Osteoblast (primary cell): Measurements from ENCODE around the gene NLGN1. TPM values are rescaled to one million over a fixed set of nuclear protein-coding genes. Genes with fewer than 3 reads are reported as not detected.

ENCODE experiments used
- DNase-seq: peaks from one replicate; pipeline ENCODE4 v3.0.0; 2011; ENCODE audit warnings: low spot score, mixed read lengths; ENCODE audit not compliant: insufficient read length; ENCODE audit errors: missing footprints
- H2AFZ ChIP-seq: 2 replicates; pipeline ENCODE4 v1.6.0; 2011; ENCODE audit warnings: mild to moderate bottlenecking, low read length
- H3K27ac ChIP-seq: 2 replicates; pipeline ENCODE4 v1.5.1; 2011; ENCODE audit warnings: mild to moderate bottlenecking, low read depth, low read length, moderate library complexity
- H3K27me3 ChIP-seq: 2 replicates; pipeline ENCODE4 v1.6.0; 2012; ENCODE audit warnings: mild to moderate bottlenecking, control low read depth, inconsistent platforms, low read length, moderate library complexity; ENCODE audit not compliant: insufficient read depth
- H3K36me3 ChIP-seq: 2 replicates; pipeline ENCODE4 v1.5.1; 2011; ENCODE audit warnings: mild to moderate bottlenecking, low read length, control low read depth, moderate library complexity; ENCODE audit not compliant: insufficient read depth
- H3K4me1 ChIP-seq: 2 replicates; pipeline ENCODE4 v1.5.1; 2011; ENCODE audit warnings: mild to moderate bottlenecking, low read length, control low read depth, moderate library complexity; ENCODE audit not compliant: insufficient read depth
- H3K4me2 ChIP-seq: 2 replicates; pipeline ENCODE4 v1.6.0; 2011; ENCODE audit warnings: mild to moderate bottlenecking, low read length; ENCODE audit not compliant: insufficient read depth
- H3K4me3 ChIP-seq: fragments of 200-600 bp; sonication (generic); 3 replicates; pipeline ENCODE4 v1.5.1; 2012; ENCODE audit warnings: mild to moderate bottlenecking, low read length, inconsistent platforms; ENCODE audit not compliant: insufficient read depth
- H3K79me2 ChIP-seq: 2 replicates; pipeline ENCODE4 v1.6.0; 2012; ENCODE audit warnings: mild to moderate bottlenecking, low read length, control low read depth, inconsistent platforms; ENCODE audit not compliant: insufficient read depth
- H3K9me3 ChIP-seq: 2 replicates; pipeline ENCODE4 v1.5.1; 2011; ENCODE audit warnings: low read depth, low read length, control low read depth
- H4K20me1 ChIP-seq: 2 replicates; pipeline ENCODE4 v1.6.0; 2012; ENCODE audit warnings: mild to moderate bottlenecking, low read length, control low read depth; ENCODE audit not compliant: insufficient read depth
- total RNA-seq: library from RNA; depleted of rRNA; stranded (reverse); fragments of >200 nt; gene quantifications from 2 replicates; pipeline ENCODE4 v1.2.3, GENCODE V29; 2012
- TF ChIP-seq, protein P1 (sequence below): IDR thresholded peaks from 2 replicates; pipeline ENCODE4 v1.5.1; 2011; ENCODE audit warnings: mild to moderate bottlenecking, low read depth, low read length, moderate library complexity; ENCODE audit errors: extremely low read depth

The NLGN1 gene
- total RNA-seq, 1 donor = 9.0 TPM

DNA sequence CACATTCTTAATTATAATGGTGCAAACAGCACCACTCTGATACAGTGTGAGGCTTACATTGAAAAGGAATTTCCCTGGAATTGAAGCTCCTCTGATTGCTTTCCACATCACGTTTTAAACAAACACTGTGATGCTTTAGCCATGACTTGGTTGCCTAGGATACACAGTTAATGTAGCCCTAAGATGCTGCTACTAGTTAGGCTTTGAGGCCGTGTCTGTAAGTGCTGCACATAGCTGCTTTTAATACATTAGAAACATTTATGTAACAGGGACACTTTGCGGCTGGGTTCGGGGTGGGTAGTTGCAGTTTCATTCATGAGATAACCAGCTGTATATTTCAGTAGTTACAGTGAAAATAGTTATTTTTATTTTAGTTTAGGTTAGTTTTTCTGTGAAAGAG lies 334.7 kb downstream of the NLGN1 start:
- H3K27me3 ChIP-seq = no peaks in the 10 kb centered on the region
- no peaks in the 10 kb centered on the region for H4K20me1 ChIP-seq
- H3K4me2 ChIP-seq = no peak overlapping the region
- no peaks in the 10 kb centered on the region for H3K9me3 ChIP-seq
- H2AFZ ChIP-seq = peak overlapping the region; percentile 28
- no peak overlapping the region for H3K4me3 ChIP-seq
- no peak overlapping the region for H3K27ac ChIP-seq
- H3K4me1 ChIP-seq = no peaks in the 10 kb centered on the region
- TF ChIP-seq, protein P1, sequence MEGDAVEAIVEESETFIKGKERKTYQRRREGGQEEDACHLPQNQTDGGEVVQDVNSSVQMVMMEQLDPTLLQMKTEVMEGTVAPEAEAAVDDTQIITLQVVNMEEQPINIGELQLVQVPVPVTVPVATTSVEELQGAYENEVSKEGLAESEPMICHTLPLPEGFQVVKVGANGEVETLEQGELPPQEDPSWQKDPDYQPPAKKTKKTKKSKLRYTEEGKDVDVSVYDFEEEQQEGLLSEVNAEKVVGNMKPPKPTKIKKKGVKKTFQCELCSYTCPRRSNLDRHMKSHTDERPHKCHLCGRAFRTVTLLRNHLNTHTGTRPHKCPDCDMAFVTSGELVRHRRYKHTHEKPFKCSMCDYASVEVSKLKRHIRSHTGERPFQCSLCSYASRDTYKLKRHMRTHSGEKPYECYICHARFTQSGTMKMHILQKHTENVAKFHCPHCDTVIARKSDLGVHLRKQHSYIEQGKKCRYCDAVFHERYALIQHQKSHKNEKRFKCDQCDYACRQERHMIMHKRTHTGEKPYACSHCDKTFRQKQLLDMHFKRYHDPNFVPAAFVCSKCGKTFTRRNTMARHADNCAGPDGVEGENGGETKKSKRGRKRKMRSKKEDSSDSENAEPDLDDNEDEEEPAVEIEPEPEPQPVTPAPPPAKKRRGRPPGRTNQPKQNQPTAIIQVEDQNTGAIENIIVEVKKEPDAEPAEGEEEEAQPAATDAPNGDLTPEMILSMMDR = no peak
- no peak for DNase-seq
- H3K79me2 ChIP-seq = no peaks in the 10 kb centered on the region
- H3K36me3 ChIP-seq = no peaks in the 10 kb centered on the region

DNA sequence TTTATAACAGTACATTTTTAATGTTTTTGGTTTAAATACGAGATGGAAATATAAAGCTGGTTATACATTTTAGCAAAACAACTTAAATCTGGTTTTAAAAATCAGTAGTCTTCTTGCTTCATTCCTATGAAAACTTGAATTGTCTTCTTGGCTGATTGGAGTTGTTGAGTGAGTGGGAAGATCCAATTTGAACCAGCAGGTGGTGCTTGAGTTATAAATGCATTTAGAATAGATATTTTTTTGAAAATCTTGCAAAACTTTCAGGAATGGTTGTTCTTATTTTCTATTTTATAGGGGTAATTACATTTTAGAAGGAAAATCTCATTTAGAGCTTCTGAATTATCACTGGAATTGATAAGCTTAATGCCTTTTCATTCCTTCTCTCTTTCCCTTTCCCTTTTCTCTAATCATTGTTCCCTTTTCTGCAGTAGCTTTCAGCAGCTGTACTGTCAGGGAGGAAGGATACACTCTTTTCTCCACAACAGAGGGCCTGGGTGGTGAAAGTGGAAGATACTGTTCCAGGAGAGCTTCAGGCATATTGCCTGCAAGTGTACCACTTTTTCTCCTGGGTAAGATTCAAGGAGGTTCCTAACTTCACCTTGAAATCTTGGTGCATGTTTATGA lies 335.6 kb downstream of the NLGN1 start:
- H2AFZ ChIP-seq = peak overlapping the region; percentile 47
- H3K27ac ChIP-seq = no peak overlapping the region
- H3K9me3 ChIP-seq = no peaks in the 10 kb centered on the region
- no peak for DNase-seq
- H3K4me1 ChIP-seq = no peaks in the 10 kb centered on the region
- no peaks in the 10 kb centered on the region for H3K36me3 ChIP-seq
- TF ChIP-seq, protein P1 = peak; percentile 65
- H3K4me3 ChIP-seq = no peak overlapping the region
- H3K4me2 ChIP-seq = no peak overlapping the region
- H4K20me1 ChIP-seq = no peaks in the 10 kb centered on the region
- H3K27me3 ChIP-seq = no peaks in the 10 kb centered on the region
- no peaks in the 10 kb centered on the region for H3K79me2 ChIP-seq

DNA sequence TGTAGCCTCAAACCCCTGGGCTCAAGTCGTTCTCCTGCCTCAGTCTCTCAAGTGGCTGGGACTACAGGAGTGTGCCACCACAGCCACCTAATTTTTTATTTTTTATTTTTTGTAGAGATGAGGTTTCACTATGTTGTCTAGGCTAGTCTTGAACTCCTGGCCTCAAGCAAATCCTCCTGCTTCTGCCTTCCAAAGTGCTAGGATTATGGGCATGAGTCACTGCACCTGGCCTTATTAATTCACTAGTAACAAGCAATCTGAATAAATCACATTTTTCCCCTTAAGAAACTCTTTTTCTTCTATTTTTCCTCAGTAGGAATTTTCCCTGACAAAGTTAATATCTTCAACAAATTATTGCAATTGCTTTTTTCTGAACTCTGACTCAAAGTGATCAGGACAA lies 336.9 kb downstream of the NLGN1 start:
- DNase-seq = no peak
- Histone ChIP-seq H3K27ac (no peak overlapping the region), H3K4me2 (no peak overlapping the region), H3K36me3 (no peaks in the 10 kb centered on the region), H3K9me3 (no peaks in the 10 kb centered on the region), H3K4me1 (peaks cover 5% of the 10 kb centered on the region), H3K79me2 (no peaks in the 10 kb centered on the region), H3K27me3 (no peaks in the 10 kb centered on the region), H3K4me3 (no peak overlapping the region), H4K20me1 (no peaks in the 10 kb centered on the region), H2AFZ (no peak overlapping the region)
- TF ChIP-seq, protein P1 = no peak

DNA sequence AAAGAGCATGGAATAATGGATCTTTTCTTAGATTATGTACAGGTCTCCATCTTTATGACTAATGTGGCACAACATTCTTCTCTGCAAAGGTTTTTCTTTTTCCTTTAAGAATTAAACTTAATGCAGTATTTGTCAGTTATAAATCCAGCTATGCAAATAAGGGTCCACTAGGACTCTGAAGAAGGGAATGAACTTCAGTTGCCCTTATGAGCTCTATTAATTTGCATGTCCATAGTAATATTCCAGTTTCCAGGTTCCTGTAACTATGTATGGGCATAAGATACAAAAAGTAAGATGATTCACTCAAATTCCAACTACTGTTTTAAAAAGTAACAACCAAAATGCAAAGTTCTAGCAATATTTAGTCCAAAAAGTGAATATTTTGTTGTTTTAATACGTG lies 337.4 kb downstream of the NLGN1 start:
- H3K27ac ChIP-seq = no peak overlapping the region
- H3K36me3 ChIP-seq = no peaks in the 10 kb centered on the region
- H3K4me2 ChIP-seq = no peak overlapping the region
- DNase-seq = no peak
- TF ChIP-seq, protein P1 = no peak
- no peaks in the 10 kb centered on the region for H3K79me2 ChIP-seq
- no peak overlapping the region for H2AFZ ChIP-seq
- peaks cover 8% of the 10 kb centered on the region for H3K4me1 ChIP-seq
- no peaks in the 10 kb centered on the region for H3K9me3 ChIP-seq
- H3K4me3 ChIP-seq = no peak overlapping the region
- H3K27me3 ChIP-seq = no peaks in the 10 kb centered on the region
- H4K20me1 ChIP-seq = no peaks in the 10 kb centered on the region
